ENCODE results near the gene PLSCR5.

- TF ChIP-seq CTCF (IDR thresholded peaks at IDR 0.05) (peak; percentile 72), POLR2AphosphoS5 (IDR thresholded peaks at IDR 0.05; ENCODE audit: low read depth, low read length) (no peak), GABPA (IDR thresholded peaks at IDR 0.05; ENCODE audit: low read depth) (no peak), EP300 (IDR thresholded peaks at IDR 0.05; ENCODE audit: borderline replicate concordance in 1 of 2, low read depth in 1 of 2, low read length in 1 of 2) (no peak), TCF12 (IDR thresholded peaks at IDR 0.05) (no peak), REST (IDR thresholded peaks at IDR 0.05; ENCODE audit: low read depth, low read length) (no peak), RAD21 (IDR thresholded peaks at IDR 0.05; ENCODE audit: low read length) (peak; percentile 57), RFX5 (IDR thresholded peaks at IDR 0.05; ENCODE audit: low read length) (no peak), TEAD4 (IDR thresholded peaks at IDR 0.05; ENCODE audit: borderline replicate concordance, insufficient read depth) (no peak), SIN3A (IDR thresholded peaks at IDR 0.05; ENCODE audit: borderline replicate concordance, low read depth, low read length) (no peak), YY1 (IDR thresholded peaks at IDR 0.05; ENCODE audit: low read depth) (no peak), MAX (IDR thresholded peaks at IDR 0.05; ENCODE audit: low read depth) (no peak), RCOR1 (IDR thresholded peaks at IDR 0.05; ENCODE audit: low read length) (no peak)
Measured at GRCh38 chr3:146589899-146590508, 15.1 kb downstream of the PLSCR5 start.

Measured in SK-N-SH (cell line).